Right lobe of liver (tissue), 4 donors: ENCODE results near the gene ATL1.

Experiments used
- POLR2A ChIP-seq: fragments of 450-650 bp; IDR thresholded peaks from one replicate; pipeline ENCODE4 v1.6.1; 2017; ENCODE audit warnings: antibody characterized with exemption, mild to moderate bottlenecking
- TF ChIP-seq, protein P1 (sequence below), 4 donors: fragments of 200-600 bp in 3 of 4; fragments of 450-650 bp in 1 of 4; IDR thresholded peaks; one replicate each; pipeline versions ENCODE4 v1.5.1 to v1.8.0; 2016 to 2022; ENCODE audit warnings: antibody characterized with exemption in 4 of 4, mild to moderate bottlenecking in 2 of 4
- donor health status: DM: no; HTN: no; CAD: no.
- donor health status: DM: no; HTN: no; CAD: no.
- donor health status: DM: no; HTN: yes; CAD: no.

GRCh38 chr14:50656776-50657175 lies 96.8 kb downstream of the ATL1 start:
- no peak for TF ChIP-seq POLR2A
- TF ChIP-seq, protein P1, sequence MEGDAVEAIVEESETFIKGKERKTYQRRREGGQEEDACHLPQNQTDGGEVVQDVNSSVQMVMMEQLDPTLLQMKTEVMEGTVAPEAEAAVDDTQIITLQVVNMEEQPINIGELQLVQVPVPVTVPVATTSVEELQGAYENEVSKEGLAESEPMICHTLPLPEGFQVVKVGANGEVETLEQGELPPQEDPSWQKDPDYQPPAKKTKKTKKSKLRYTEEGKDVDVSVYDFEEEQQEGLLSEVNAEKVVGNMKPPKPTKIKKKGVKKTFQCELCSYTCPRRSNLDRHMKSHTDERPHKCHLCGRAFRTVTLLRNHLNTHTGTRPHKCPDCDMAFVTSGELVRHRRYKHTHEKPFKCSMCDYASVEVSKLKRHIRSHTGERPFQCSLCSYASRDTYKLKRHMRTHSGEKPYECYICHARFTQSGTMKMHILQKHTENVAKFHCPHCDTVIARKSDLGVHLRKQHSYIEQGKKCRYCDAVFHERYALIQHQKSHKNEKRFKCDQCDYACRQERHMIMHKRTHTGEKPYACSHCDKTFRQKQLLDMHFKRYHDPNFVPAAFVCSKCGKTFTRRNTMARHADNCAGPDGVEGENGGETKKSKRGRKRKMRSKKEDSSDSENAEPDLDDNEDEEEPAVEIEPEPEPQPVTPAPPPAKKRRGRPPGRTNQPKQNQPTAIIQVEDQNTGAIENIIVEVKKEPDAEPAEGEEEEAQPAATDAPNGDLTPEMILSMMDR (IDR thresholded peaks at IDR 0.05): no peak
